NB4 (cell line): ENCODE results near the gene CGRRF1.

ENCODE experiments used
- CTCF ChIP-seq: IDR thresholded peaks from one replicate; pipeline ENCODE4 v1.5.1; 2012; ENCODE audit warnings: low read depth, low read length
- MAX ChIP-seq: IDR thresholded peaks from 2 replicates; pipeline ENCODE4 v1.6.1; 2011; ENCODE audit warnings: low read depth, low read length
- POLR2A ChIP-seq: IDR thresholded peaks from 2 replicates; pipeline ENCODE4 v1.6.1; 2011; ENCODE audit warnings: mild to moderate bottlenecking; ENCODE audit not compliant: insufficient read length; ENCODE audit errors: extremely low read depth

DNA sequence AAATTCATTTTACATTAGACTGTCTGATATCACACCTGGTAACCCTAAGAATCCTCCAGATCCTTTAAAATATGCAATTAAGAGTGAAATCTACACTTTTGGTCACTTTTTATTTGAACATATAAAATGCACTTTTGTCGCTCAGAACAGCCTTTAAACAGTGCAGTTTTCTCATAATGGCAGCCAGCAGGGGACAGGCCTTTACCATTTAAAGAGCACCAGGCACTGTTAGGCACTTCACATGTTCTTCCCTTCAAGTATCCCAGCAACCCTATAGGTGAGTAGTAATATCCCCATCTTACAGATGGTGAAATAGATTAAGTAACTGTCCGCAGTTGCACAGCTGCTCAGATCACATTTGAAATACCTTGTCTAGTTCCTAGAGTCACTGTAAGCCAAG is 45.9 kb downstream of the CGRRF1 start:
- no peak for TF ChIP-seq POLR2A
- TF ChIP-seq MAX: no peak
- TF ChIP-seq CTCF: no peak
